Measurements from ENCODE around the gene KCNIP1. TPM values are rescaled to one million over a fixed set of nuclear protein-coding genes. Genes with fewer than 3 reads are reported as not detected.

KCNIP1 gene
- total RNA-seq, 1 experiment from 2014 or later, result not detected

- no peak overlapping the region for H3K27ac ChIP-seq (ENCODE audit: low read length)
- H3K9ac ChIP-seq (ENCODE audit: low read length), result no peak overlapping the region
- POLR2A ChIA-PET (ENCODE audit: unreplicated experiment), result no interaction called here
- TF ChIP-seq, protein P1, sequence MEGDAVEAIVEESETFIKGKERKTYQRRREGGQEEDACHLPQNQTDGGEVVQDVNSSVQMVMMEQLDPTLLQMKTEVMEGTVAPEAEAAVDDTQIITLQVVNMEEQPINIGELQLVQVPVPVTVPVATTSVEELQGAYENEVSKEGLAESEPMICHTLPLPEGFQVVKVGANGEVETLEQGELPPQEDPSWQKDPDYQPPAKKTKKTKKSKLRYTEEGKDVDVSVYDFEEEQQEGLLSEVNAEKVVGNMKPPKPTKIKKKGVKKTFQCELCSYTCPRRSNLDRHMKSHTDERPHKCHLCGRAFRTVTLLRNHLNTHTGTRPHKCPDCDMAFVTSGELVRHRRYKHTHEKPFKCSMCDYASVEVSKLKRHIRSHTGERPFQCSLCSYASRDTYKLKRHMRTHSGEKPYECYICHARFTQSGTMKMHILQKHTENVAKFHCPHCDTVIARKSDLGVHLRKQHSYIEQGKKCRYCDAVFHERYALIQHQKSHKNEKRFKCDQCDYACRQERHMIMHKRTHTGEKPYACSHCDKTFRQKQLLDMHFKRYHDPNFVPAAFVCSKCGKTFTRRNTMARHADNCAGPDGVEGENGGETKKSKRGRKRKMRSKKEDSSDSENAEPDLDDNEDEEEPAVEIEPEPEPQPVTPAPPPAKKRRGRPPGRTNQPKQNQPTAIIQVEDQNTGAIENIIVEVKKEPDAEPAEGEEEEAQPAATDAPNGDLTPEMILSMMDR (conservative IDR thresholded peaks at IDR 0.05; ENCODE audit: low read depth, low read length), result no peak
- TF ChIP-seq EZH2phosphoT487 (IDR thresholded peaks at IDR 0.05; ENCODE audit: borderline replicate concordance, low read length) (no peak), EZH2 (IDR thresholded peaks at IDR 0.05; ENCODE audit: low read length, unreplicated experiment) (no peak)
- H3K27me3 ChIP-seq (ENCODE audit: low read length), result peaks cover 6% of the 10 kb centered on the region; the same call in 1 of the 2 replicates
- H3K79me2 ChIP-seq (ENCODE audit: low read length), result no peaks in the 10 kb centered on the region
- no peak overlapping the region for H3K4me3 ChIP-seq (ENCODE audit: low read length)
- no peaks in the 10 kb centered on the region for H3F3A ChIP-seq (ENCODE audit: low read length, unreplicated experiment)
- H3K4me2 ChIP-seq (ENCODE audit: low read length), result no peak overlapping the region
- CTCF ChIA-PET, result no interaction called here
- no peak overlapping the region for H2AFZ ChIP-seq (ENCODE audit: low read length)
- H3K36me3 ChIP-seq (ENCODE audit: low read depth, low read length), result no peaks in the 10 kb centered on the region
- no TSS peak for BruUV-seq (replicated peaks)
- H4K20me1 ChIP-seq (ENCODE audit: low read length), result no peaks in the 10 kb centered on the region
- no peak for ATAC-seq
- H3K4me1 ChIP-seq (ENCODE audit: insufficient read depth, low read length), result no peaks in the 10 kb centered on the region
- H3K9me2 ChIP-seq (replicated peaks; ENCODE audit: low read length), result no peaks in the 10 kb centered on the region
- DNase-seq, result no peak
- intact Hi-C loops (cut with micrococcal nuclease), result no loop called here
- H3K9me3 ChIP-seq (ENCODE audit: low read length), result no peaks in the 10 kb centered on the region
These were observed 4.2 kb upstream of the KCNIP1 start for GRCh38 chr5:170499621-170500020.

GRCh38 chr5:170501361-170501760 is 2.5 kb upstream of the KCNIP1 start:
- no peak overlapping the region for H3K27ac ChIP-seq (ENCODE audit: low read length)
- BruUV-seq (replicated peaks), result no TSS peak
- no peak for TF ChIP-seq EZH2 (IDR thresholded peaks at IDR 0.05; ENCODE audit: low read length, unreplicated experiment)
- ChIA-PET CTCF (no interaction called here), POLR2A (ENCODE audit: unreplicated experiment) (no interaction called here)
- no peaks in the 10 kb centered on the region for H3K9me2 ChIP-seq (replicated peaks; ENCODE audit: low read length)
- H3K4me2 ChIP-seq (ENCODE audit: low read length), result no peak overlapping the region
- H2AFZ ChIP-seq (ENCODE audit: low read length), result no peak overlapping the region
- H4K20me1 ChIP-seq (ENCODE audit: low read length), result no peaks in the 10 kb centered on the region
- H3K4me1 ChIP-seq (ENCODE audit: insufficient read depth, low read length), result no peaks in the 10 kb centered on the region
- intact Hi-C loops (cut with micrococcal nuclease), result no loop called here
- H3K9me3 ChIP-seq (ENCODE audit: low read length), result no peaks in the 10 kb centered on the region
- peaks cover 21% of the 10 kb centered on the region for H3K27me3 ChIP-seq (ENCODE audit: low read length)
- no peak for ATAC-seq
- DNase-seq, result no peak
- H3F3A ChIP-seq (ENCODE audit: low read length, unreplicated experiment), result no peaks in the 10 kb centered on the region
- H3K36me3 ChIP-seq (ENCODE audit: low read depth, low read length), result no peaks in the 10 kb centered on the region
- H3K9ac ChIP-seq (ENCODE audit: low read length), result no peak overlapping the region
- no peak overlapping the region for H3K4me3 ChIP-seq (ENCODE audit: low read length)
- no peaks in the 10 kb centered on the region for H3K79me2 ChIP-seq (ENCODE audit: low read length)

- Histone ChIP-seq H3K27ac (ENCODE audit: low read length) (no peak overlapping the region), H3K9ac (ENCODE audit: low read length) (no peak overlapping the region), H3K4me3 (ENCODE audit: low read length) (no peak overlapping the region), H3K4me1 (ENCODE audit: insufficient read depth, low read length) (no peaks in the 10 kb centered on the region), H3K9me3 (ENCODE audit: low read length) (no peaks in the 10 kb centered on the region), H3K27me3 (ENCODE audit: low read length) (peaks cover 21% of the 10 kb centered on the region), H3K9me2 (replicated peaks; ENCODE audit: low read length) (no peaks in the 10 kb centered on the region), H3K4me2 (ENCODE audit: low read length) (no peak overlapping the region), H4K20me1 (ENCODE audit: low read length) (no peaks in the 10 kb centered on the region), H3F3A (ENCODE audit: low read length, unreplicated experiment) (no peaks in the 10 kb centered on the region), H3K36me3 (ENCODE audit: low read depth, low read length) (no peaks in the 10 kb centered on the region), H3K79me2 (ENCODE audit: low read length) (no peaks in the 10 kb centered on the region), H2AFZ (ENCODE audit: low read length) (no peak overlapping the region)
- no peak for TF ChIP-seq EZH2 (IDR thresholded peaks at IDR 0.05; ENCODE audit: low read length, unreplicated experiment)
- TF ChIP-seq, protein P1 (conservative IDR thresholded peaks at IDR 0.05; ENCODE audit: low read depth, low read length), result no peak
- TF ChIP-seq EZH2phosphoT487 (IDR thresholded peaks at IDR 0.05; ENCODE audit: borderline replicate concordance, low read length), result no peak
- no TSS peak for BruUV-seq (replicated peaks)
- DNase-seq (no peak), ATAC-seq (no peak)
- POLR2A ChIA-PET (ENCODE audit: unreplicated experiment), result no interaction called here
- intact Hi-C loops (cut with micrococcal nuclease), result no loop called here
- CTCF ChIA-PET, result no interaction called here
These were observed 1.9 kb upstream of the KCNIP1 start for GRCh38 chr5:170501931-170502330.

All from PC-3 (cell line).